Trophoblast cell (in vitro differentiated cells and primary cell): Measurements from ENCODE around the gene HMSD.
"Not testable (repeated sequence)": the region's sequence is repeated elsewhere in the genome, so short reads cannot be mapped to it uniquely, and the experiment has no call there.

Experiments used
- DNase-seq, 2 donors: peaks; one replicate each; pipeline ENCODE4 v3.0.0-alpha.2; 2016
- H2AFZ ChIP-seq: 2 replicates; pipeline ENCODE4 v1.6.1; 2013; ENCODE audit warnings: low read length, moderate library complexity, mild to moderate bottlenecking; ENCODE audit not compliant: insufficient read depth, poor library complexity
- H2AK5ac ChIP-seq: 2 replicates; pipeline ENCODE4 v1.6.1; 2013; ENCODE audit warnings: mild to moderate bottlenecking, low read length
- H2BK120ac ChIP-seq: 2 replicates; pipeline ENCODE4 v1.6.1; 2013; ENCODE audit warnings: low read length, mild to moderate bottlenecking, moderate library complexity; ENCODE audit not compliant: insufficient read depth, poor library complexity
- H2BK12ac ChIP-seq: 2 replicates; pipeline ENCODE4 v1.6.1; 2013; ENCODE audit warnings: mild to moderate bottlenecking, low read length, moderate library complexity
- H2BK5ac ChIP-seq: 2 replicates; pipeline ENCODE4 v1.6.1; 2013; ENCODE audit warnings: low read length, low read depth, moderate library complexity, mild to moderate bottlenecking; ENCODE audit not compliant: poor library complexity
- H3K14ac ChIP-seq: 2 replicates; pipeline ENCODE4 v1.6.1; 2013; ENCODE audit warnings: mild to moderate bottlenecking, low read length
- H3K18ac ChIP-seq: 2 replicates; pipeline ENCODE4 v1.6.1; 2013; ENCODE audit warnings: mild to moderate bottlenecking, low read length
- H3K23ac ChIP-seq: 2 replicates; pipeline ENCODE4 v1.6.1; 2013; ENCODE audit warnings: low read length
- H3K27ac ChIP-seq: 2 replicates; pipeline ENCODE4 v1.5.1; 2013; ENCODE audit warnings: low read depth, mild to moderate bottlenecking, inconsistent platforms, low read length, moderate library complexity
- H3K27me3 ChIP-seq: 2 replicates; pipeline ENCODE4 v1.6.1; 2013; ENCODE audit warnings: inconsistent platforms, mild to moderate bottlenecking, low read length, moderate library complexity; ENCODE audit not compliant: insufficient read depth
- H3K36me3 ChIP-seq, 2 experiments: 1 replicate in 1 of 2; 2 replicates in 1 of 2; pipeline ENCODE4 v1.6.1; 2013; ENCODE audit warnings: low read length in 2 of 2, mild to moderate bottlenecking in 2 of 2, moderate library complexity in 1 of 2; ENCODE audit not compliant: insufficient read depth in 2 of 2, control insufficient read depth in 1 of 2
- H3K4ac ChIP-seq: 2 replicates; pipeline ENCODE4 v1.6.1; 2013; ENCODE audit warnings: low read depth, mild to moderate bottlenecking, low read length, moderate library complexity
- H3K4me1 ChIP-seq, 2 experiments: 1 replicate in 1 of 2; 2 replicates in 1 of 2; pipeline ENCODE4 v1.6.1; 2013; ENCODE audit warnings: low read length in 2 of 2, mild to moderate bottlenecking in 2 of 2, moderate library complexity in 1 of 2; ENCODE audit not compliant: insufficient read depth in 2 of 2, control insufficient read depth in 1 of 2
- H3K4me2 ChIP-seq: 2 replicates; pipeline ENCODE4 v1.6.1; 2013; ENCODE audit warnings: inconsistent platforms, mild to moderate bottlenecking, low read length, moderate library complexity
- H3K4me3 ChIP-seq: 2 replicates; pipeline ENCODE4 v1.5.1; 2013; ENCODE audit warnings: mild to moderate bottlenecking, low read depth, low read length, inconsistent platforms
- H3K79me1 ChIP-seq: one replicate; pipeline ENCODE4 v1.6.1; 2013; ENCODE audit warnings: low read length
- H3K79me2 ChIP-seq: 2 replicates; pipeline ENCODE4 v1.6.1; 2013; ENCODE audit warnings: low read length, mild to moderate bottlenecking; ENCODE audit not compliant: control insufficient read depth, insufficient read depth, poor library complexity
- H3K9ac ChIP-seq: 2 replicates; pipeline ENCODE4 v1.6.1; 2013; ENCODE audit warnings: mild to moderate bottlenecking, low read length
- H3K9me3 ChIP-seq: 2 replicates; pipeline ENCODE4 v1.6.1; 2013; ENCODE audit warnings: low read depth, mild to moderate bottlenecking, control low read depth, inconsistent platforms, low read length; ENCODE audit not compliant: insufficient read depth
- H4K12ac ChIP-seq: 2 replicates; pipeline ENCODE4 v1.6.1; 2013; ENCODE audit warnings: low read depth, mild to moderate bottlenecking, low read length, moderate library complexity
- H4K8ac ChIP-seq: 2 replicates; pipeline ENCODE4 v1.6.1; 2013; ENCODE audit warnings: low read depth, mild to moderate bottlenecking, low read length, moderate library complexity
- H4K91ac ChIP-seq: one replicate; pipeline ENCODE4 v1.6.1; 2013; ENCODE audit warnings: low read depth, mild to moderate bottlenecking, low read length, moderate library complexity
- WGBS: extraction: QIAGEN DNeasy Blood & Tissue Kit; methylation state at CpG from one replicate; pipeline ENCODE4 v1.1.7; 2013; ENCODE audit warnings: missing lambda C conversion rate; ENCODE audit not compliant: insufficient read length, insufficient coverage; ENCODE audit errors: extremely low coverage; 5-methylcytosine and 5-hydroxymethylcytosine counted together

HMSD gene

DNA sequence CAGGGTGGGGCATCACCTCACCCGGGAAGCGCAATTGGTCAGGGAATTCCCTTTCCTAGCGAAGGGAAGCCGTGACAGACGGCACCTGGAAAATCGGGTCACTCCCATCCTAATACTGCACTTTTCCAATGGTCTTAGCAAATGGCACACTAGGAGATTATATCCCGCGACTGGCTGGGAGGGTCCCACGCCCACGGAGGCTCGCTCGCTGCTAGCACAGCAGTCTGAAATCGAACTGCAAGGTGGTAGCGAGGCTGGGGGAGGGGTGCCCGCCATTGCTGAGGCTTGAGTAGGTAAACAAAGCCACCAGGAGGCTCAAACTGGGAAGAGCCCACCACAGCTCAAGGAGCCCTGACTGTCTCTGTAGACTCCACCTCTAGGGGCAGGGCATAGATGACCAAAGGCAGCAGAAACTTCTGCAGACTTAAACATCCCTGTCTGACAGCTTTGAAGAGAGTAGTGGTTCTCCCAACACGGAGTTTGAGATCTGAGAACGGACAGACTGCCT is 8.5 kb upstream of the HMSD start:
- not testable (repeated sequence) for H4K8ac ChIP-seq, H3K4ac ChIP-seq, H3K23ac ChIP-seq, H3K27me3 ChIP-seq, H3K36me3 ChIP-seq, H4K91ac ChIP-seq, H3K4me3 ChIP-seq, H2BK12ac ChIP-seq, DNase-seq, H3K9ac ChIP-seq, H3K9me3 ChIP-seq, H4K12ac ChIP-seq, H3K79me1 ChIP-seq, H3K79me2 ChIP-seq, H3K14ac ChIP-seq, H3K4me2 ChIP-seq, H2AK5ac ChIP-seq, H3K27ac ChIP-seq, H2AFZ ChIP-seq, H2BK120ac ChIP-seq, H2BK5ac ChIP-seq, H3K18ac ChIP-seq, H3K4me1 ChIP-seq
- WGBS = no CpG with 5 or more reads among the region's 17 CpGs

DNA sequence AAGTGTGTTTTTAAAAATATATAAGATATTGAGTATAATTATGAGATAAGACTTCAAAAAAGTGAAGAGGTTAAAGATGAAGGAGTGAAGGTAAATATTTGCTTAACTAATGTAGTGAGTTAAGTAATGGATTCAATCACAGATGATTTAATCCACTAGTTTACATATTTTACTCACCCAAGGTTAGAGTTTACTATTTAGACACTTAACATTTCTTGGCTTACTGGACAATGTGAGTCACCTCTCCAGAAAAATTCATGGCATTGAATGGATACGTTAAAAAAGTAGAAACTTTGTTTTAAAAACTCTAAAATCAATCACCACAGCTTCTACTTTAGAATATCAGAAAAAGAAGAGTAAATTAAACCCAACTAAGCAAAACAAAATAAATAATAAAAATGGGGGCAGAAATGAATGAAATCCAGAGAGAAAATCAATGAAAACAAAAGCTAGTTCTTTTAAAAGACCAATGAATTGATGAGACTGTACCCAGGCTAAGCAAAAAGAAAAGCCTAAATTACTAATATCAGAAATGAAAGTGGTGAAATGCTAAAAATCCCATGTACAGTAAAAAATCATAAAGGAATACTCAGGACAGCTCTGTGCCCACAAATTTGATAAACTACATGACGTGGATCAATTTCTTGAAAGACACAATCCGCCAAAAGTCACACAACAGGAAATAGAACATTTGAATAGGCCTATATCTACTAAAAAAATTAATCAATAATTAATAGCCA is 1.9 kb upstream of the HMSD start:
- no CpG with 5 or more reads among the region's 3 CpGs for WGBS
- H3K4me3 ChIP-seq = no peak overlapping the region
- no peak overlapping the region for H4K8ac ChIP-seq
- H2BK5ac ChIP-seq = no peak overlapping the region
- H3K23ac ChIP-seq = no peak overlapping the region
- no peaks in the 10 kb centered on the region for H3K36me3 ChIP-seq
- no peak overlapping the region for H2AFZ ChIP-seq
- H3K79me2 ChIP-seq = no peaks in the 10 kb centered on the region
- H4K91ac ChIP-seq = no peak overlapping the region
- H3K27ac ChIP-seq = no peak overlapping the region
- H3K27me3 ChIP-seq = no peaks in the 10 kb centered on the region
- no peak overlapping the region for H2BK120ac ChIP-seq
- H3K18ac ChIP-seq = no peak overlapping the region
- H2AK5ac ChIP-seq = no peak overlapping the region
- H3K4ac ChIP-seq = no peak overlapping the region
- no peak overlapping the region for H2BK12ac ChIP-seq
- H3K14ac ChIP-seq = no peak overlapping the region
- peak in 1 of 2 donors; percentile 28 for DNase-seq
- H3K9me3 ChIP-seq = no peaks in the 10 kb centered on the region
- H3K4me1 ChIP-seq = peaks cover 0 to 4% of the 10 kb centered on the region in 2 experiments
- H3K79me1 ChIP-seq = no peaks in the 10 kb centered on the region
- H3K4me2 ChIP-seq = no peak overlapping the region
- H4K12ac ChIP-seq = no peak overlapping the region
- no peak overlapping the region for H3K9ac ChIP-seq

DNA sequence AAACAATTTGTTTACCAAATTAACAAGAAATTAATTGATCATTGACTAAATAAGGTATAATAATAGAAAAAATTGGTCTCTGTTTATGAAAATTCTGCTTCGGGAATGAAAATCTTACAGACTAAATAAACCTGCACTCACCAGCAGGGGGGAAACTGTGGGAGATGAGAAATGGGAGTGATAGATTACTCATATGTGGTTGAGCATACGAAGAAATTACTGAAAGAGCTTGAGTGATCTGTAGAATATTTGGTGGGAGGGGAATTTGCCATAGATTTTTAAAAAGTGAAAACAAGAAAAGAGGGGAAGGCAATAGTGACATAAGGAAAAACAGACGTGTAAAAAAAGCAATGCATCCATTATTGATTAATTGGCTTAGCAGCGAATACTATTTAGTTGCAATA is 2.2 kb downstream of the HMSD start:
- Histone ChIP-seq H3K27me3 (no peaks in the 10 kb centered on the region), H4K91ac (no peak overlapping the region), H3K27ac (no peak overlapping the region), H2AFZ (no peak overlapping the region), H3K4me1 (peaks cover 0 to 4% of the 10 kb centered on the region in 2 experiments), H2AK5ac (no peak overlapping the region), H3K4me3 (no peak overlapping the region), H3K23ac (no peak overlapping the region), H3K9ac (no peak overlapping the region), H3K14ac (no peak overlapping the region), H2BK12ac (no peak overlapping the region), H3K4me2 (no peak overlapping the region), H3K4ac (no peak overlapping the region), H3K36me3 (no peaks in the 10 kb centered on the region), H2BK120ac (no peak overlapping the region), H4K12ac (no peak overlapping the region), H3K79me2 (no peaks in the 10 kb centered on the region), H3K9me3 (no peaks in the 10 kb centered on the region), H3K18ac (no peak overlapping the region), H2BK5ac (no peak overlapping the region), H3K79me1 (no peaks in the 10 kb centered on the region), H4K8ac (no peak overlapping the region)
- no CpG with 5 or more reads among the region's 4 CpGs for WGBS
- no peak for DNase-seq

DNA sequence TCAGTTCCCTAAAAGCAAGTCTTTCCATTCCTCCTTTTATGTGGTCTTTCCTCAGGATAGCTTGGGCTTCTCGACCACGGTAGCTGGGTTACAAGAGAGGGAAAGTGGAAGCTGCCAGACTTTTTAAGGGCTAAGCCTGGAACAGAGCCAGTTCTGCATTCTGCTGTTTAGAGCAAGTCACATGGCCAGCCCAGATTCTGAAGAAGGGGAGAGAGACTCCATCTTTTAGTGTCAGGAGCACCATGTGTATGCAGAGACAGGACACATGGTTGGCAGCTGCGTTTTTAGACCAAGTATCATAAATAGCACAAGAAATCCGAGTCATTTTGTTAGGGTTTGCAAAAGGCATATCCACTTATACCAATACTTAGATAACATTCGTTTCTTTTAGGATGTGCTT is 4.7 kb downstream of the HMSD start:
- H3K4me1 ChIP-seq = peaks cover 0 to 4% of the 10 kb centered on the region in 2 experiments
- no peak overlapping the region for H3K18ac ChIP-seq
- no CpG with 5 or more reads among the region's 5 CpGs for WGBS
- no peak overlapping the region for H3K4me2 ChIP-seq
- H3K9me3 ChIP-seq = no peaks in the 10 kb centered on the region
- H3K9ac ChIP-seq = no peak overlapping the region
- no peak overlapping the region for H2BK5ac ChIP-seq
- no peaks in the 10 kb centered on the region for H3K79me2 ChIP-seq
- no peak overlapping the region for H3K4ac ChIP-seq
- no peak overlapping the region for H4K12ac ChIP-seq
- no peak overlapping the region for H3K14ac ChIP-seq
- no peak overlapping the region for H2AFZ ChIP-seq
- H3K36me3 ChIP-seq = no peaks in the 10 kb centered on the region
- no peak overlapping the region for H2BK120ac ChIP-seq
- no peak overlapping the region for H4K91ac ChIP-seq
- no peak overlapping the region for H3K23ac ChIP-seq
- no peak overlapping the region for H2BK12ac ChIP-seq
- H4K8ac ChIP-seq = no peak overlapping the region
- H3K4me3 ChIP-seq = no peak overlapping the region
- H2AK5ac ChIP-seq = no peak overlapping the region
- H3K27ac ChIP-seq = no peak overlapping the region
- H3K79me1 ChIP-seq = no peaks in the 10 kb centered on the region
- H3K27me3 ChIP-seq = no peaks in the 10 kb centered on the region
- DNase-seq = no peak
